Activated CD4-positive, alpha-beta T cell treated with anti-CD3 and anti-CD28 coated beads for 36 hours (primary cell): ENCODE data around the gene SLC35F6. TPM values are rescaled to one million over a fixed set of nuclear protein-coding genes. Genes with fewer than 3 reads are reported as not detected.
"Not testable (repeated sequence)": the region's sequence is repeated elsewhere in the genome, so short reads cannot be mapped to it uniquely, and the experiment has no call there.

Experiments
- ATAC-seq: fragments of 200-7000 bp; cut with Tn5 transposase; one replicate; pipeline ENCODE4 v1.10.0; 2021; ENCODE audit warnings: mild to moderate bottlenecking, moderate library complexity
- CTCF ChIA-PET: fragments of 350-600 bp; sonication (Branson Sonifier 250); formaldehyde crosslinking; loops from one replicate; lab custom pipeline; 2021; ENCODE audit warnings: antibody characterized with exemption; lab: Charles Lee
- POLR2A ChIA-PET: fragments of 350-600 bp; sonication (Branson Sonifier 250); formaldehyde crosslinking; loops from one replicate; lab custom pipeline; 2021; ENCODE audit warnings: antibody characterized with exemption, inconsistent platforms; lab: Charles Lee
- DNase-seq: peaks from one replicate; pipeline ENCODE4 v3.0.0-alpha.2; 2020
- H3K27ac Mint-ChIP-seq: one replicate; pipeline ENCODE4 v1.8.0; 2021; ENCODE audit warnings: mixed read lengths
- H3K27me3 Mint-ChIP-seq: one replicate; pipeline ENCODE4 v1.8.0; 2021; ENCODE audit warnings: mixed read lengths
- H3K36me3 Mint-ChIP-seq: one replicate; pipeline ENCODE4 v1.8.0; 2021; ENCODE audit warnings: low read depth, mixed read lengths
- H3K4me1 Mint-ChIP-seq: one replicate; pipeline ENCODE4 v1.8.0; 2021; ENCODE audit warnings: mixed read lengths
- H3K4me3 Mint-ChIP-seq: one replicate; pipeline ENCODE4 v1.8.0; 2021; ENCODE audit warnings: mild to moderate bottlenecking, moderate library complexity, mixed read lengths
- H3K9me3 Mint-ChIP-seq: one replicate; pipeline ENCODE4 v1.8.0; 2021; ENCODE audit warnings: low read depth, mixed read lengths
- intact Hi-C, 2 experiments: fragments of 100-400 bp; cut with DNase I in 1 of 2; cut with micrococcal nuclease in 1 of 2; formaldehyde crosslinking; loops; one replicate each; pipeline versions ENCODE4 v1.14.2 to v1.15.1; 2022 to 2024; cut with DNase I, micrococcal nuclease
- total RNA-seq, 2 experiments: library from RNA; stranded (reverse); gene quantifications; one replicate each; pipeline ENCODE4 v1.2.3, GENCODE V29; 2021

The SLC35F6 gene
- total RNA-seq, 2 experiments from 2014 or later = 5.0 to 5.6 TPM

DNA sequence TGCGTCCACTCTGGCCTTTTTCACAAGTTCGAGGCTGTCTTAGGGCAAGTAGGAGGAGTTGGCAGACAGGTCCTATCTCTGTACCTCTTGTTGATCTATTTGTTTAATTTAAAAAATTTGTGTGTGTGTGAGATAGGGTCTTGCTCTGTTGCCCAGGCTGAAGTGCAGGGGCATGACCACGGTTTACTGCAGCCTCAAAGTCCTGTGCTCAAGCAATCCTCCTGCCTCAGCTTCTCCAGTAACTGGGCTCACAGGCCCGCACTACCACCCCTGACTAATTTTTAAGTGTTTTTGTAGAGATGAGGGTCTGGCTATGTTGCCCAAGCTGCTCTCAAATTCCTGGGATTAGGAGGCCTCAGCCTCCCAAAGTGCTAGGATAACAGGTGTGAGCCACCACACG, 4.2 kb upstream of the SLC35F6 start:
- H3K4me1 Mint-ChIP-seq = peaks cover 16% of the 10 kb centered on the region
- ChIA-PET CTCF (no interaction called here), POLR2A (no interaction called here)
- no peaks in the 10 kb centered on the region for H3K9me3 Mint-ChIP-seq
- intact Hi-C loops = loop anchor here in 1 of 2 experiments (5.0 kb wide), 2 partner anchors 728 to 883 kb away; partner anchors contain the start of genes ASXL2 and RAB10
- H3K4me3 Mint-ChIP-seq = no peak overlapping the region
- no peaks in the 10 kb centered on the region for H3K27me3 Mint-ChIP-seq
- H3K27ac Mint-ChIP-seq = no peak overlapping the region
- H3K36me3 Mint-ChIP-seq = no peaks in the 10 kb centered on the region
- DNase-seq (no peak), ATAC-seq (no peak)

DNA sequence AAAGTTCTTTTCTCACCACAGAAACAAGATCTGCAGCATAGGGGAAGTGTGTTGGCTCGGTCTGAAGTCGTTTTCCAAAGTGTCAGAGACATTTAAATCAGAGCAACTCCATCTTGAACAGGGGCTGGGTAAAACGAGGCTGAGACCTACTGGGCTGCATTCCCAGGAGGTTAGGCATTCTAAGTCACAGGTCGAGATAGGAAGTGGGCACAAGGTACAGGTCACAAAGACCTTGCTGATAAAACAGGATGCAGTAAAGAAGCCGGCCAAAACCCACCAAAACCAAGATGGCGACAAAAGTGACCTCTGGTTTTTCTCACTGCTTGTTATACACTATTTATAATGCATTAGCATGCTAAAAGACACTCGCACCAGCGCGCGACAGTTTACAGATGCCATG, 3.1 kb upstream of the SLC35F6 start:
- CTCF ChIA-PET = interaction anchor here (0.7 kb wide), 1 partner anchor 1933 kb away, joined by 3 read pairs; no protein-coding TSS in a partner anchor
- H3K9me3 Mint-ChIP-seq, H3K27ac Mint-ChIP-seq, POLR2A ChIA-PET, H3K4me3 Mint-ChIP-seq, DNase-seq, H3K36me3 Mint-ChIP-seq, ATAC-seq, H3K27me3 Mint-ChIP-seq: not testable (repeated sequence)
- peaks cover 27% of the 10 kb centered on the region for H3K4me1 Mint-ChIP-seq
- intact Hi-C loops = loop anchor here in 1 of 2 experiments (5.0 kb wide), 2 partner anchors 729 to 884 kb away; partner anchors contain the start of genes ASXL2 and RAB10

DNA sequence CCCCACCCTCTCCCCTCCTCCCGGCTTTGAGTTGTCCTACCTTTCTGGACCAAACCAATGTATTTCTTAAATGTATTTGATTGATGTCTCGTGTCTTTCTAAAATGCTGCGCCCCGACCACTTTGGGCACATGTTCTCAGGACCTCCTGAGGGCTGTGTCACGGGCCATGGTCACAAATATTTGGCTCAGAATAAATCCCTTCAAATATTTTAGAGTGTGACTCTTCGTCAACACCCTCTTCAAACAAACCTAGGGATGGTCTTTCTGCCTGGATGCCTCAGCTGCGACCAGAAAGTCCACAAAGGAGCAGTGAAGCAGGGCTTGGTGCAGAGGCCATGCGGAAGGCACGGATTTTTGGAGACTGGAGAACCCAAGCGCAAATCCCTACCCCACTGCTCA, 1.1 kb upstream of the SLC35F6 start:
- ChIA-PET CTCF (no interaction called here), POLR2A (no interaction called here)
- H3K4me1 Mint-ChIP-seq = peaks cover 31% of the 10 kb centered on the region
- H3K27ac Mint-ChIP-seq = no peak overlapping the region
- intact Hi-C loops = loop anchor here in 1 of 2 experiments (5.0 kb wide), 2 partner anchors 731 to 886 kb away; partner anchors contain the start of genes ASXL2 and RAB10
- DNase-seq (no peak), ATAC-seq (no peak)
- peaks cover 1% of the 10 kb centered on the region for H3K36me3 Mint-ChIP-seq
- H3K9me3 Mint-ChIP-seq = no peaks in the 10 kb centered on the region
- H3K4me3 Mint-ChIP-seq = peak overlapping the region; percentile 85
- no peaks in the 10 kb centered on the region for H3K27me3 Mint-ChIP-seq

DNA sequence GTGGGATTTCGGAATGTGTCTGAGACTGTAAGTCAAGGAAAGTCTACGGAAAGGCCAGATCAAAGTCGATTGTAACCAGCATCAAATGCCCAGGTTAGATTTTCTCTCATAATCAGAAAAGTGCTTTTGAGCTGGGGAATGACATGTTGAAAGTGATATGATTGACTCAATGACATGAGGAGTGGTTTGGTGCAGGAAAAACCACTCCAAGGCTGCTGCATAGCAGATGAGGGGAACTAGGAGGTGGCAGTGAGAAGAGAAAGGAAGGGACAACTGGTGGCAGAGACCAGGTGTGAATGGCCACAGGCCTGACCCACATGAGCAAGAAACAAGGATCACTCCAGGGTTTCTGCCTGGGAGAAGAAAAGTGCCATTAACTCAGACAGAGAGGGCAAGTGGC, 822 bp downstream of the SLC35F6 start:
- peak overlapping the region; percentile 78 for H3K27ac Mint-ChIP-seq
- ATAC-seq (no peak), DNase-seq (no peak)
- H3K9me3 Mint-ChIP-seq = no peaks in the 10 kb centered on the region
- ChIA-PET CTCF (interaction anchor here (0.6 to 1.8 kb wide), 5 partner anchors 14 to 369 kb away, joined by 3 read pairs; no protein-coding TSS in a partner anchor), POLR2A (no interaction called here)
- intact Hi-C loops = loop anchor here (1.0 to 5.0 kb wide), 4 partner anchors 20 to 888 kb away; partner anchors contain the start of genes ADGRF3 (in 1 of the 2), ASXL2 (in 1 of the 2), RAB10 (in 1 of the 2) and SELENOI (in 1 of the 2)
- H3K4me1 Mint-ChIP-seq = peaks cover 39% of the 10 kb centered on the region
- H3K36me3 Mint-ChIP-seq = peaks cover 1% of the 10 kb centered on the region
- H3K27me3 Mint-ChIP-seq = no peaks in the 10 kb centered on the region
- peak overlapping the region; percentile 85 for H3K4me3 Mint-ChIP-seq

DNA sequence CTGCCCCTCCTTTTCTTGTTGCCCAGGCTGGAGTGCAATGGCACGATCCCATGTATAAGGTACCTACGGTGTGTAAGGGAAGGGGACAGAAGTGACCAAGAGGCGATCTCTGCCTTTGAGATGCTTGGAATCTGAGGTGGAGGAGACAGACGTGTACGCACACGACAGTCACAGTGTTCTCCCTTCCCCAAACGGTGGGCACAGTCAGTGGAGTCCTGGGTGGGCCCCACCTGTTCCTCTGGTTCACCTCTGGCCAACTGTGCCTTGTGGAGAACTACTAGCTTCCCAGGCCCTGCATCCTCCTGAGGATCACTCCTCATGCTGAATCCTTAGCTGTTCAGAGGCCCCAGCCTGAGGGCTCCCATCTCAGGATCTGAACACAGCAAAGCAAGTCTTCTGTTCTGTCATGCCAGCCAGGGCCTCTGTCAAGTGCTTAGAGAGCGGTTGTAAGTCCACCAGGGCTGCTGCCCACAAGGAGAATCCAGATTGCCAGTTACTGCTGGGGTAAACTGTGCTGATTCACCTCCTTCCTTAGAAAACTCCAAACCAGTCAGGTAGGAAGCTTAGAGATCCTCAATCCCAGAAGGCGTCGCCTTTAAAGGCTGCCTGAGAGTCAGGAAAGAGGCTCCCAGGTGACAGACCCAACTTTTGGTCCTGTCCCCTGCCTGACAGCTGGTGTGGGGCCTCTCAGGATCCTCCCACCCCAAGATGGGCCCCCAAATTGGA, 1.6 kb downstream of the SLC35F6 start:
- intact Hi-C loops = no loop called here
- ATAC-seq (no peak), DNase-seq (no peak)
- Mint-ChIP-seq H3K9me3 (no peaks in the 10 kb centered on the region), H3K4me3 (peak overlapping the region; percentile 85), H3K27me3 (no peaks in the 10 kb centered on the region), H3K4me1 (peaks cover 45% of the 10 kb centered on the region), H3K27ac (peak overlapping the region; percentile 78), H3K36me3 (peaks cover 1% of the 10 kb centered on the region)
- CTCF ChIA-PET = interaction anchor here (0.6 to 1.8 kb wide), 2 partner anchors 17 to 88 kb away, joined by 3 read pairs; no protein-coding TSS in a partner anchor
- POLR2A ChIA-PET = no interaction called here

DNA sequence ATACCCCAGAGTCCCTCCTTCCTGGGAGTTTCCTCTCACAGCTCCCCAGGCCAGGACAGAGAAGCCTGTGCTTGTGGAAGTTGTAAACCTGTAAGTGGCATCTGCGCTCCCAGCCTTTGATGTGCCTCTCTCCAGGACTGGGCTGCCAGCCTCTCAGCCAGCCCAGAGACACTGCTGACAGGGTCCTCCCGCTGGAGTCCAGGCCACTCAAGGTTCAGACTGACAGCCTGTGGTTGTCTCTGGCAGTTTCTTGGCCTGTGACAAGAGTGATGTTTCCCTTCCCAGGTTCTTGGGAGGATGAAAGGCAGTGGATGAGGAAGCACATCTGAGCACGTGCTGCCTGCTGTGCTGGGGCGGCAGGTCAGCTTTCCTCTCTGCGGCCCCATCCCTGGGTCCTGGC, 3.0 kb downstream of the SLC35F6 start:
- CTCF ChIA-PET = no interaction called here
- no peaks in the 10 kb centered on the region for H3K27me3 Mint-ChIP-seq
- no peak for DNase-seq
- no peak overlapping the region for H3K4me3 Mint-ChIP-seq
- H3K4me1 Mint-ChIP-seq = peaks cover 58% of the 10 kb centered on the region
- peaks cover 8% of the 10 kb centered on the region for H3K36me3 Mint-ChIP-seq
- H3K9me3 Mint-ChIP-seq = no peaks in the 10 kb centered on the region
- no peak for ATAC-seq
- H3K27ac Mint-ChIP-seq = peak overlapping the region; percentile 44
- intact Hi-C loops = no loop called here
- POLR2A ChIA-PET = interaction anchor here (0.6 kb wide), 1 partner anchor 83 kb away, joined by 3 read pairs; no protein-coding TSS in a partner anchor

DNA sequence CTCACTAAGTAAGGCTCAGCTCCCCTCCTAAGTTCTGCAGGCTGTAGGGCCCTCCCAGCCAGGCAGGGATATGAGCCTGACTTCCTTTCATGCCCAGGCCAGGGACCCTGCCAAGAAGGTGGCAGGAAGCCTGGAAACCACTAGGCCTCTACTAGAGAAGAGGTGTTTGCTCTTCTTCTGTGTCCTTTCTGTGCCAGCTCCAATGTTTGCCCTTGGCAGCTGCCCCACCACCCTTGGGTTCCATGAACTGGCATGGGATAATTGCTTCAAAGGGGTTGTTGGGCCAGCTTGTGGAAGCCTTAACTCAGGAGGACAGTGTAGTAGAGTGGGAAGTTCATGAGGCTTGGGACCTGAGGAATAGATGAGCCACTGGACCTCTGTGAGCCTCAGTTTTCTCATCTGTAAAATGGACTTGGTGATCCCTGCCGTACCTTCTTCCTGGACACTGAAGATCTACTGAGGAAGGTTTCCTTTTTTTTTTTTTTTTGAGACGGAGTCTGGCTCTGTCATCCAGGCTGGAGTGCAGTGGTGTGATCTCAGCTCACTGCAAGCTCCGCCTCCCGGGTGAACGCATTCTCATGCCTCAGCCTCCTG, 3.9 kb downstream of the SLC35F6 start:
- Mint-ChIP-seq H3K4me3 (no peak overlapping the region), H3K9me3 (no peaks in the 10 kb centered on the region), H3K27me3 (no peaks in the 10 kb centered on the region), H3K36me3 (peaks cover 8% of the 10 kb centered on the region), H3K27ac (no peak overlapping the region), H3K4me1 (peaks cover 66% of the 10 kb centered on the region)
- intact Hi-C loops = no loop called here
- POLR2A ChIA-PET = interaction anchor here (0.6 kb wide), 3 partner anchors 82 to 468 kb away, joined by 3 to 8 read pairs (median 3); no protein-coding TSS in a partner anchor
- DNase-seq = no peak
- no peak for ATAC-seq
- CTCF ChIA-PET = interaction anchor here (1.4 kb wide), 1 partner anchor 43 kb away, joined by 3 read pairs; no protein-coding TSS in a partner anchor

DNA sequence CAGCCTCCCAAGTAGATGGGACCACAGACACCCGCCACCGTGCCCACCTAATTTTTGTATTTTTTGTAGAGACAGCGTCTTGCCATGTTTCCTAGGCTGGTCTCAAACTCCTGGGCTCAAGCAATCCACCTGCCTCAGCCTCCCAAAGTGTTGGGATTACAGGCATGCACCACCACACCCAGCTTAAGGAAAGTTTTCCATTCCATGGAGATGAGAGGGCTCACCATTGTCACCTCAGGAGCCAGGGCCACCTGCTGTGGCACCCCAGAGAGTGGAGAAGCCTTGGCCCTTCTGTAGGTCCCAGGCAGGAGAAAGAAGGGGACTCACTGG, 4.6 kb downstream of the SLC35F6 start:
- peaks cover 64% of the 10 kb centered on the region for H3K4me1 Mint-ChIP-seq
- ATAC-seq (no peak), DNase-seq (no peak)
- H3K36me3 Mint-ChIP-seq = peaks cover 8% of the 10 kb centered on the region
- peak overlapping the region; percentile 60 for H3K27ac Mint-ChIP-seq
- H3K4me3 Mint-ChIP-seq = no peak overlapping the region
- intact Hi-C loops = no loop called here
- H3K9me3 Mint-ChIP-seq = no peaks in the 10 kb centered on the region
- CTCF ChIA-PET = interaction anchor here (0.7 to 1.4 kb wide), 2 partner anchors 36 to 42 kb away, joined by 3 read pairs; no protein-coding TSS in a partner anchor
- no peaks in the 10 kb centered on the region for H3K27me3 Mint-ChIP-seq
- POLR2A ChIA-PET = interaction anchor here (0.6 kb wide), 1 partner anchor 468 kb away, joined by 3 read pairs; no protein-coding TSS in a partner anchor

DNA sequence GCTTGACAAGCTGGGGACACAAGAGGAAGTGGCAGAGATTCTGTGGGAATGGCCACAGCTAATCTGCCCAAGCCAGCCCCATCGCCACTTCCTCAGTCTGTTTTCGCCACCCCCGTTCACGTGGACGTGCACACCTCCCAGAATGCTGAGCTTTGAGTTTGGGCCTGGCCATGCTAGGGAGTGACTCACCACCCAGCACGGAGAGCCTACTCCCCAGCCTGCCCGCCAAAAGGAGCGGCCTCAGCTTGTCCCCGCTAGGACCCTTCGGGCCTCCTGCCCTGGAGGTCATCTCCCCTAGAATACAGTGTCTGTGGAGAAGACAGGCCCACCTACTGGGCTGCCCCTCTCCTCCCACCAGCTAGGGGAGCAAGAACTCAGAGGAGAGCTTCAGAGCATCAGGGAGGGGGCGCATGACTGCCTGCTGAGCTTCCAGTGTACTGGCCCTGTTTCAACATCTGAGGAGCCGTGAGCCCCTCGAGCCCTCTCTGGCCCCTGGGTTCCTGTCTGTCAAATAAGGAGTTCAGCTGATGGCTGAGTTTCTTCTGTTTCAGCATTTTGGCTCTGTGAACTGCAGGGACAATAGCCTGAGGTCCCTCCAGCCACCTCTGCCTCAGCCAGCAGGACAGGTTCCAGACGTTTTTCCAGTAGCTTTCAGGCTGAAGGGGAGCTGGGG, 5.1 kb downstream of the SLC35F6 start:
- peak overlapping the region; percentile 60 for H3K27ac Mint-ChIP-seq
- peaks cover 64% of the 10 kb centered on the region for H3K4me1 Mint-ChIP-seq
- DNase-seq (peak; percentile 47), ATAC-seq (peak; percentile 31)
- intact Hi-C loops = no loop called here
- POLR2A ChIA-PET = no interaction called here
- CTCF ChIA-PET = interaction anchor here (0.7 to 1.4 kb wide), 2 partner anchors 36 to 42 kb away, joined by 3 read pairs; no protein-coding TSS in a partner anchor
- H3K27me3 Mint-ChIP-seq = no peaks in the 10 kb centered on the region
- peaks cover 8% of the 10 kb centered on the region for H3K36me3 Mint-ChIP-seq
- H3K4me3 Mint-ChIP-seq = no peak overlapping the region
- H3K9me3 Mint-ChIP-seq = no peaks in the 10 kb centered on the region

DNA sequence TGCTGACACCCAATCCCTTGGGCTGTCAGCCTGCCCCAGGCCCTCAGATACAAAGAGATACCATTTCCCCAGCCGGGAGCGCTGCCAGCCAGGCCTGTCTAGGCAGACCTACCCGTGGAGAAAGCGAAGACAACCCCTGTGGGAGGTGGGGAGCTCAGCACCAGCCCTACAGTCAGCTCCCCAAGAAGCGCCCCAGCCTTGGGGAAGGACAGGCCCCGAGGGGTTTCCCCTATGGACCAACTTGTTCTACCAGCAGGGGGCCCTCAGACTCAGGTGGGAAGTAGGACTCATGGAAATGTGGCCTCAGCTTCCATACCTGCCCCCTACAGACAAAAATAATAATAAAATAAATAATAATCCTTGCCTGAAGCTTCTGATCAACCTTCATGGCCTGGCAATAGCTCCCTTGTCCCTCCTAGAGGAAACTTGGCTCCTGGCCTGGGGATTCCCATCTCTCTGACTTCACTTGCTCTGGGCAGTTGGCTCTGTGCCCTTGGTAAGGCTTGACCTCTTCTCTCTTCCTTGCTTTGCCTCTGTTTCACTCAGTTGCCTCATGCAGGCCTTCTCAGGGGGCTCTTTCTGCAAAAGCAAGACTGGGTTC, 7.0 kb downstream of the SLC35F6 start:
- intact Hi-C loops = no loop called here
- POLR2A ChIA-PET = interaction anchor here (0.6 kb wide), 1 partner anchor 41 kb away, joined by 5 read pairs; no protein-coding TSS in a partner anchor
- ATAC-seq (peak; percentile 28), DNase-seq (peak; percentile 64)
- H3K36me3 Mint-ChIP-seq = peaks cover 8% of the 10 kb centered on the region
- CTCF ChIA-PET = interaction anchor here (0.6 to 1.3 kb wide), 5 partner anchors 13 to 1529 kb away, joined by 3 to 5 read pairs (median 3); no protein-coding TSS in a partner anchor
- H3K4me1 Mint-ChIP-seq = peaks cover 51% of the 10 kb centered on the region
- no peaks in the 10 kb centered on the region for H3K9me3 Mint-ChIP-seq
- no peak overlapping the region for H3K4me3 Mint-ChIP-seq
- H3K27me3 Mint-ChIP-seq = no peaks in the 10 kb centered on the region
- peak overlapping the region; percentile 58 for H3K27ac Mint-ChIP-seq
